ENCODE data around the gene SMARCD1.

SMARCD1 gene

GRCh38 chr12:50084775-50085614, at the start of gene SMARCD1:
Gene SMARCD1 (plus strand): TSS chr12:50085342. CDS start chr12:50085370, 28 bp downstream.
- H3K27me3 ChIP-seq (ENCODE audit: insufficient read depth, low read length) = no peaks in the 10 kb centered on the region
- H3K79me2 ChIP-seq (ENCODE audit: control insufficient read depth, insufficient read depth, low read length, unreplicated experiment) = peaks cover 19% of the 10 kb centered on the region
- peaks cover 50% of the 10 kb centered on the region for H3K4me1 ChIP-seq (ENCODE audit: control insufficient read depth, insufficient read depth, low read length, unreplicated experiment)
- H3K36me3 ChIP-seq (ENCODE audit: insufficient read depth, low read length) = peaks cover 18% of the 10 kb centered on the region
- H2AFZ ChIP-seq (ENCODE audit: low read length, unreplicated experiment) = peak within 1 kb of the TSS; percentile 98
- peak within 1 kb of the TSS; percentile 100 for H3K4me3 ChIP-seq (ENCODE audit: low read depth, low read length)
- peak within 1 kb of the TSS; percentile 83 for H3K27ac ChIP-seq (ENCODE audit: low read depth, low read length)

- Histone ChIP-seq H3K36me3 (ENCODE audit: insufficient read depth, low read length) (no peaks in the 10 kb centered on the region), H3K27me3 (ENCODE audit: insufficient read depth, low read length) (no peaks in the 10 kb centered on the region), H3K27ac (ENCODE audit: low read depth, low read length) (no peak overlapping the region), H2AFZ (ENCODE audit: low read length, unreplicated experiment) (no peak overlapping the region), H3K4me3 (ENCODE audit: low read depth, low read length) (no peak overlapping the region), H3K79me2 (ENCODE audit: control insufficient read depth, insufficient read depth, low read length, unreplicated experiment) (no peaks in the 10 kb centered on the region), H3K4me1 (ENCODE audit: control insufficient read depth, insufficient read depth, low read length, unreplicated experiment) (no peaks in the 10 kb centered on the region)
Observed at GRCh38 chr12:50038336-50038735, 46.8 kb upstream of the SMARCD1 start.

- H3K4me3 ChIP-seq (ENCODE audit: low read depth, low read length) = no peak overlapping the region
- no peaks in the 10 kb centered on the region for H3K27me3 ChIP-seq (ENCODE audit: insufficient read depth, low read length)
- no peaks in the 10 kb centered on the region for H3K36me3 ChIP-seq (ENCODE audit: insufficient read depth, low read length)
- H3K79me2 ChIP-seq (ENCODE audit: control insufficient read depth, insufficient read depth, low read length, unreplicated experiment) = no peaks in the 10 kb centered on the region
- H3K4me1 ChIP-seq (ENCODE audit: control insufficient read depth, insufficient read depth, low read length, unreplicated experiment) = no peaks in the 10 kb centered on the region
- no peak overlapping the region for H3K27ac ChIP-seq (ENCODE audit: low read depth, low read length)
- no peak overlapping the region for H2AFZ ChIP-seq (ENCODE audit: low read length, unreplicated experiment)
Observed at GRCh38 chr12:50039151-50039835, 45.8 kb upstream of the SMARCD1 start.

- no peaks in the 10 kb centered on the region for H3K79me2 ChIP-seq (ENCODE audit: control insufficient read depth, insufficient read depth, low read length, unreplicated experiment)
- no peaks in the 10 kb centered on the region for H3K36me3 ChIP-seq (ENCODE audit: insufficient read depth, low read length)
- H3K27ac ChIP-seq (ENCODE audit: low read depth, low read length) = no peak overlapping the region
- no peaks in the 10 kb centered on the region for H3K4me1 ChIP-seq (ENCODE audit: control insufficient read depth, insufficient read depth, low read length, unreplicated experiment)
- H3K27me3 ChIP-seq (ENCODE audit: insufficient read depth, low read length) = no peaks in the 10 kb centered on the region
- no peak overlapping the region for H2AFZ ChIP-seq (ENCODE audit: low read length, unreplicated experiment)
- H3K4me3 ChIP-seq (ENCODE audit: low read depth, low read length) = no peak overlapping the region
Observed at GRCh38 chr12:50040657-50041056, 44.5 kb upstream of the SMARCD1 start.

- Histone ChIP-seq H3K27me3 (ENCODE audit: insufficient read depth, low read length) (no peaks in the 10 kb centered on the region), H3K79me2 (ENCODE audit: control insufficient read depth, insufficient read depth, low read length, unreplicated experiment) (no peaks in the 10 kb centered on the region), H3K4me3 (ENCODE audit: low read depth, low read length) (no peak overlapping the region), H2AFZ (ENCODE audit: low read length, unreplicated experiment) (no peak overlapping the region), H3K27ac (ENCODE audit: low read depth, low read length) (no peak overlapping the region), H3K36me3 (ENCODE audit: insufficient read depth, low read length) (no peaks in the 10 kb centered on the region), H3K4me1 (ENCODE audit: control insufficient read depth, insufficient read depth, low read length, unreplicated experiment) (no peaks in the 10 kb centered on the region)
Observed at GRCh38 chr12:50041062-50041860, 43.9 kb upstream of the SMARCD1 start.

- no peaks in the 10 kb centered on the region for H3K27me3 ChIP-seq (ENCODE audit: insufficient read depth, low read length)
- no peak overlapping the region for H2AFZ ChIP-seq (ENCODE audit: low read length, unreplicated experiment)
- no peaks in the 10 kb centered on the region for H3K4me1 ChIP-seq (ENCODE audit: control insufficient read depth, insufficient read depth, low read length, unreplicated experiment)
- no peak overlapping the region for H3K4me3 ChIP-seq (ENCODE audit: low read depth, low read length)
- no peaks in the 10 kb centered on the region for H3K79me2 ChIP-seq (ENCODE audit: control insufficient read depth, insufficient read depth, low read length, unreplicated experiment)
- H3K27ac ChIP-seq (ENCODE audit: low read depth, low read length) = no peak overlapping the region
- no peaks in the 10 kb centered on the region for H3K36me3 ChIP-seq (ENCODE audit: insufficient read depth, low read length)
Observed at GRCh38 chr12:50041962-50042361, 43.2 kb upstream of the SMARCD1 start.

- H2AFZ ChIP-seq (ENCODE audit: low read length, unreplicated experiment) = no peak overlapping the region
- H3K27ac ChIP-seq (ENCODE audit: low read depth, low read length) = no peak overlapping the region
- no peak overlapping the region for H3K4me3 ChIP-seq (ENCODE audit: low read depth, low read length)
- no peaks in the 10 kb centered on the region for H3K79me2 ChIP-seq (ENCODE audit: control insufficient read depth, insufficient read depth, low read length, unreplicated experiment)
- no peaks in the 10 kb centered on the region for H3K36me3 ChIP-seq (ENCODE audit: insufficient read depth, low read length)
- no peaks in the 10 kb centered on the region for H3K27me3 ChIP-seq (ENCODE audit: insufficient read depth, low read length)
- H3K4me1 ChIP-seq (ENCODE audit: control insufficient read depth, insufficient read depth, low read length, unreplicated experiment) = no peaks in the 10 kb centered on the region
Observed at GRCh38 chr12:50042693-50043092, 42.4 kb upstream of the SMARCD1 start.

GRCh38 chr12:50043308-50043707, 41.8 kb upstream of the SMARCD1 start:
- Histone ChIP-seq H3K4me1 (ENCODE audit: control insufficient read depth, insufficient read depth, low read length, unreplicated experiment) (no peaks in the 10 kb centered on the region), H3K27ac (ENCODE audit: low read depth, low read length) (no peak overlapping the region), H3K27me3 (ENCODE audit: insufficient read depth, low read length) (no peaks in the 10 kb centered on the region), H3K36me3 (ENCODE audit: insufficient read depth, low read length) (no peaks in the 10 kb centered on the region), H2AFZ (ENCODE audit: low read length, unreplicated experiment) (no peak overlapping the region), H3K4me3 (ENCODE audit: low read depth, low read length) (no peak overlapping the region), H3K79me2 (ENCODE audit: control insufficient read depth, insufficient read depth, low read length, unreplicated experiment) (no peaks in the 10 kb centered on the region)

- no peaks in the 10 kb centered on the region for H3K79me2 ChIP-seq (ENCODE audit: control insufficient read depth, insufficient read depth, low read length, unreplicated experiment)
- no peaks in the 10 kb centered on the region for H3K4me1 ChIP-seq (ENCODE audit: control insufficient read depth, insufficient read depth, low read length, unreplicated experiment)
- H3K27me3 ChIP-seq (ENCODE audit: insufficient read depth, low read length) = no peaks in the 10 kb centered on the region
- H3K27ac ChIP-seq (ENCODE audit: low read depth, low read length) = no peak overlapping the region
- H3K4me3 ChIP-seq (ENCODE audit: low read depth, low read length) = no peak overlapping the region
- no peak overlapping the region for H2AFZ ChIP-seq (ENCODE audit: low read length, unreplicated experiment)
- no peaks in the 10 kb centered on the region for H3K36me3 ChIP-seq (ENCODE audit: insufficient read depth, low read length)
Observed at GRCh38 chr12:50043854-50044253, 41.3 kb upstream of the SMARCD1 start.

- H3K27me3 ChIP-seq (ENCODE audit: insufficient read depth, low read length) = peaks cover 22% of the 10 kb centered on the region
Observed at GRCh38 chr12:50047693-50048250, 37.4 kb upstream of the SMARCD1 start.

More at GRCh38 chr12:50047693-50048250, 37.4 kb upstream of the SMARCD1 start:
- Histone ChIP-seq H3K79me2 (ENCODE audit: control insufficient read depth, insufficient read depth, low read length, unreplicated experiment) (no peaks in the 10 kb centered on the region), H2AFZ (ENCODE audit: low read length, unreplicated experiment) (no peak overlapping the region), H3K36me3 (ENCODE audit: insufficient read depth, low read length) (no peaks in the 10 kb centered on the region), H3K4me1 (ENCODE audit: control insufficient read depth, insufficient read depth, low read length, unreplicated experiment) (no peaks in the 10 kb centered on the region), H3K4me3 (ENCODE audit: low read depth, low read length) (no peak overlapping the region), H3K27ac (ENCODE audit: low read depth, low read length) (no peak overlapping the region)

Data from ACC112 (cell line).